DND-41 (cell line): Measurements from ENCODE around the gene IGSF1.

Source experiments
- CTCF ChIP-seq: IDR thresholded peaks from 2 replicates; pipeline ENCODE4 v1.5.1; 2012; ENCODE audit warnings: borderline replicate concordance, low read length, moderate library complexity, mild to moderate bottlenecking; ENCODE audit not compliant: poor library complexity, severe bottlenecking; ENCODE audit errors: extremely low read depth
- EZH2 ChIP-seq: IDR thresholded peaks from 3 replicates; pipeline ENCODE4 v1.6.1; 2012; ENCODE audit warnings: borderline replicate concordance, low read depth, mild to moderate bottlenecking, moderate library complexity, low read length, inconsistent platforms; ENCODE audit not compliant: severe bottlenecking

GRCh38 chrX:131288188-131288587, 918 bp downstream of the IGSF1 start:
- no peak for TF ChIP-seq CTCF
- no peak for TF ChIP-seq EZH2
